Cortex of kidney (tissue), 1 donor: ENCODE results near the gene RRAS2.
"Not testable (repeated sequence)": the region's sequence is repeated elsewhere in the genome, so short reads cannot be mapped to it uniquely, and the experiment has no call there.

Experiments
- DNase-seq: peaks from one replicate; lab custom pipeline; 2025; lab: John Stamatoyannopoulos, UW

The RRAS2 gene

DNA sequence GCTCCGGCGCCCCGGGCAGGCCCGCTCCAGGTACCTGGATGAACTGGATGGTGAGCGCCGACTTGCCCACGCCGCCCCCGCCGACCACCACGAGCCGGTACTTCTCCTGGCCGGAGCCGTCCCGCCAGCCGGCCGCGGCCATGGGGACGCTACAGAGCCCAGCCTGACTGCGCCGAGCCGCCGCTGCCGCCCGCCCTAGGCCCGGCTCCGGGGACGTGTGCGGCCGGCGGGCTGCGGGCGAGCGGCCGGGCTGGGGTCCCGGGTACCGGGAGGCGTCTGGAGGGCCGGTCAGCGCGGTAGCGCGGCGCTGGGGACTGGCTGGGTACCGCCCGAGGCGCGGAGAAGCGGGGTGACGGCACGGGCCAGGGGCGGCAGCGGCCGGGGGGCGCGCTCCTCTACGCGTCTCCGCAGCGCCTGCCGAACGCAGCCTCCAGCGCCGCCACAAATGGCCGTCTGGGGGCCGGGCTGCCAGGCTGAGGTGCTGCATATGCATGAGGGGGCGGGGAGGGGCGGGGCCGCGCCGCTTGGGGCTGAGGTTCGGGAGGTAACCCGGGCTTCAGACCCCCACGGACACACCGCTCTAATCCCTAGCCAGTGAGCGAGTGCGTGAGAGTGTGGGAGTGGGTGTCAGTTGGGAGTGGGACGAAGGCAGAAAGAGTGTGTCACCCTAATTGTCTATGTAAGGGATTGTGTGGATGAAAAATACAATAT, at the start of gene RRAS2:
Gene RRAS2 (minus strand): TSS at position 455 of the 711 bp plus-strand sequence. CDS start 313 bp downstream, at position 142.
- no peak for DNase-seq

DNA sequence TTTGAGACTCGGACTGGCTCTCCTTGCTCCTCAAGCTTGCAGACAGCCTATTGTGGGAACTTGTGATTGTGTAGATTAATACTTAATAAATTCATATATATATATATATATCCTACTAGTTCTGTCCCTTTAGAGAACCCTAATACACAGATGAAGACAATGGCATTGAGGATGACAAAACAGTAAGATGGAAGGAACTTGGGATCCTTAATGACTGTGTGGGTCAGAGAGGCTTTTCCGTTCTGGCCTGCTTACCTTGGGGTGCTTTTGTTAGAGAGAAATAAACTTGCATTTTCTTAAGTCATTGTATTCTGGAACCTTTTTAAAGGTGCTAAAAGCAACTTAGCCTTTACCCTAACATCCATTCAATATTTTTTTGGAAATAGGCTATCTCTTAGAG, 49.6 kb upstream of the RRAS2 start:
- DNase-seq: no peak

DNA sequence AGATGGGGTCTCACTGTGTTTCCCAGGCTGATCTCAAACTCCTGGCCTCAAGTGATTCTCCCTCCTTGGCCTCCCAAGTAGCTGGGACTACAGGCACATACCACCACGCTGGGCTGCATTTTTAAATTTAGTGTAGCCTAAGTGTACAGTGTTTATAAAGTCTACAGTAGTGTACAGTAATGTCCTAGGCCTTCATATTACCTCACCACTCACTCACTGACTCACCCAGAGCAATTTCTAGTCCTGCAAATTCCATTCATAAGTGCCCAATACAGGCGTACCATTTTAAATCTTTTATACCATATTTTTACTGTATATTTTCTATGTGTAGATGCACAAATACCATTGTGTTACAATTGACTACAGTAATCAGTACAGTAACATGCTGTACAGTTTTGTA, 47.1 kb upstream of the RRAS2 start:
- not testable (repeated sequence) for DNase-seq

DNA sequence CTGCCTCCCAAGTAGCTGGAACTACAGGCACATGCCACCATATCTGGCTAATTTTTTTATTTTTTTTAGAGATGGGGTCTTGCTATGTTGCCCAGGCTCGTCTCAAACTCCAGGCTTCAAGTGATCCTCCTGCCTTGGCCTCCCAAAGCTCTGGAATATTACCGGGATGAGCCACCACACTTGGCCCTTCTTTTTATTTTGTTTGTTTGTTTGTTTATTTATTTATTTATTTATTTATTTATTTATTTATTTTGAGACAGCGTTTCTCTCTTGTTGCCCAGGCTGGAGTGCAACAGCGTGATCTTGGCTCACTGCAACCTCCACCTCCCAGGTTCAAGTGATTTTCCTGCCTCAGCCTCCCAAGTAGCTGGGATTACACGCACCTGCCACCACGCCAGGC, 44.5 kb upstream of the RRAS2 start:
- not testable (repeated sequence) for DNase-seq

DNA sequence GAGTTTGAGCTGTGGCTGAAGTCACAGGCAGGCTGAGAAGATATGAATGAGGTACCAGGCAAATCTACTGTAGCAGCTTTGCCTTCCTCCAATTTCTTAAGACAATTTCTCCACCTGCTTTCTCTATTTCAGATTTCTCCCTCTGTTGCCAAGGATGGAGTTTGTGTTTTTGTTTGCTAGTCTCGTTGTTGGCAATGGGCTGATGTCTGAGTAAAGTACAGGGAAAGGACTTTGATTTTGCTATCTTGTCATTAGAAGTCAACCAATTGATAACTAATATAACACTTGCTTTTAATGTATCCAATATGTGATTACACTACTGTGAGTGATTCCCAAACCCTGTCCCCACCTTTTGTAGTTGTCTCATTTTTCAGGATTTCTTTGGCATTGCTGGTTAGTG, 40.1 kb upstream of the RRAS2 start:
- no peak for DNase-seq

DNA sequence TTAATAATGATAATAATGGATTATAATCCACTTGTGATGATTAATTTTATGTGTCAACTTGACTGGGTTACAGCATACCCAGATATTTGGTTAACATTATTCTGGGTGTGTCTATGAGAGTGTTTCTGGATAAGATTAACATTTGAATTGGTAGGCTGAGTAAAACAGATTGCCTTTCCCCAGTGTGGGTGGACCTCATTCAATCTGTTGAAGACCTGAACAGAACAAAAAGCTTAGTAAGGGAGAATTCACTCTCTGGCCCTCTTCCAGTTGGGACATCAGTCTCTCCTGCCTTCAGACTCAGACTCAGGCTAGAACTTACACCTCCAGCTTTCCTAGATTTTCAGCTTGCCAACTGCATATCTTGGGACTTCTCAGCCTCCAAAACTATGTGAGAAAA, 37.3 kb upstream of the RRAS2 start:
- DNase-seq: no peak

DNA sequence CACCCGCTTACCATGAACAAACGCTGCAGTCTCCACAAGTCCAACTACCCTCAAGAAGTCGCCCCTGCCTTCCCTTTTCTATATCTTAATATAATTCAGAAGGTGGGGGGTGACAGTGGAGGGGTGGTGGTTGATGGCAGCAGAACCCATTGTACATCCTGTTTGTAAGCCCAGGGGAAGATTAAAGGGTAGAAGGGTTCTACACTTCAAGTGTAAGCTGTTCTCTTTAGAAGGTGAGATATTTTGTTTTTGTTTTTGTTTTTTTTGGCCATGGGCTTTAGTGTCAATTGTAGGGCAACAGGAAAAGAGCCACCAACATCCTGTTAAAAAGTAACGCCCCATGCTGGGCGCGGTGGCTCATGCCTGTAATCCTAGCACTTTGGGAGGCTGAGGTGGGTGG, 34.9 kb upstream of the RRAS2 start:
- DNase-seq: no peak

DNA sequence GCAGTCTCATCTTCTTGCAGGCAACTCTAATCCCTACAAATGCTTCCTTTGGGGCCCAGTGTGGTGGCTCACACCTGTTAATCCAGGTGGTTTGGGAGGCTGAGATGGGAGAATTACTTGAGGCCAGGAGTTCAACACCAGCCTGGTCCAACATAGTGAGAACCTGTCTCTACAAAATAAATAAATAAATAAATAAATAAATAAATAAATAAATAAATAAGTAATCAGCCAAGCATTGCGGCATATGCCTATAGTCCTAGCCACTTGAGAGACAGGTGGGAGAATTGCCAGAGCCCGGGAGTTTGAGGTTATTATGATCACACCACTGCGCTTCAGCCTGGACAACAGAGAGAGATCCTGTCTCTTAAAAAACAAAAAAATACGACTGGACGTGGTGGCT, 34.1 kb upstream of the RRAS2 start:
- DNase-seq: no peak

DNA sequence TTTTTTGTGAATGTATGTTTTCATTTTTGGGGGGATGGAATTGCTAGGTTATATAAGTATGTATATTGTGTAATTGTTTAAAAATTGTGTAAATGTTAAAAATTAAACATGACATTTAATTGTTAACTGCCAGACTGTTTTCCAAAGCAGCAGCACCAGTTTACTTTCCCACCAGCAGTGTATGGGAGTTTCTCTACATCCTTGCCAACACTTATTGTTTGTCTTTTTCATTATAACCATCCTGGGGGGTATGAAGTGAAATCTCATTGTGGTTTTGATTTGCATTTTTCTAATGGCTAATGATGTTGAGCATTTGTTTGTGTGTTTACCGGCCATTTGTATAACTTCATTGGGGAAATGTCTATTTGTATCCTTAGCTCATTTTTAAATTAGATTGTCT, 31.7 kb upstream of the RRAS2 start:
- DNase-seq: no peak

DNA sequence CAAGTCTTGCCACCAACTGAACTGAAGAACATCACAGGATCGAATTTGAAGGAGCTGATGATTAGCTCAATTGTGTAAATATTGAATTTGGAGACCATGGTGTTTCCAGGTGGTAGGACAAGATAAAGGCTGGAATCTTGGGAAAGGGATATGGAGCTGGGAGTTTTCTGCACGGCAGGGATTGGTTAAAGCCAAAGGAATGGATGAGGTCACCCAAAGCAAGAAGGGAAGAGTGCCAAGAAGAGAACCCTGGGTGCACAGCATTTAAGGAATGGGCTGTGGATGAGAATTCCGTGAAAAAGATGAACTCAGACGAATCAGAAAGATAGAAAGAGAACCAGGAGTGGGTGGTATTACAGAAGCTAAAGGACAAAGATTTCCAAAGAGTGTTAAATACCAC, 29.4 kb upstream of the RRAS2 start:
- no peak for DNase-seq

DNA sequence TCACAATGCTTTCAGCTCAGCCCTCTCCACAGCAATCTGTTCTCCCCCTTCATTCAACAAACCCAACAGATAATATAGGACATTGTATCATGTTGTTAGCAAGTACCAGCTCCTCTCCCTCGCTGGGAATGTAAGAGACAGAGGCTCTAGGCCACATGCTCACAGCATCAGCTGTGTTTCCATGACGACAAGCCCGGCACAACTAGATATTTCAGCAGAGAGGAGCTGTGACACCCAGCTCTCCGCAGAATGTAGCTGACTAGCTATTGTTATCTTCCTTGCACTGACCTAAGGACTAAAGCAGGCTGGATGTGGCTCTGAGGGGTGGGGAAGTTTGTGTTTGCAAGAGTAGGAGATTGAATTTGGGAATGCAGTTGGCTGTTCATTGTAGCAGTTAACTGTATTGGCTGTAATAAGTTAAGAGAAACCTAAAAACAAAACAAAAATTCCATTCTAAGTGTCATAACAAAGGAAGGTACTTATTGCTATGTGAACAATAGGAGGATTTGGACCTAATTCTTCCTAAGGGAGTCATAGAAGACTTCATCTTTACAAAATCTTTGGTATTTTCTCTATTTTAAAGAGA, 28.0 kb upstream of the RRAS2 start:
- DNase-seq: no peak

DNA sequence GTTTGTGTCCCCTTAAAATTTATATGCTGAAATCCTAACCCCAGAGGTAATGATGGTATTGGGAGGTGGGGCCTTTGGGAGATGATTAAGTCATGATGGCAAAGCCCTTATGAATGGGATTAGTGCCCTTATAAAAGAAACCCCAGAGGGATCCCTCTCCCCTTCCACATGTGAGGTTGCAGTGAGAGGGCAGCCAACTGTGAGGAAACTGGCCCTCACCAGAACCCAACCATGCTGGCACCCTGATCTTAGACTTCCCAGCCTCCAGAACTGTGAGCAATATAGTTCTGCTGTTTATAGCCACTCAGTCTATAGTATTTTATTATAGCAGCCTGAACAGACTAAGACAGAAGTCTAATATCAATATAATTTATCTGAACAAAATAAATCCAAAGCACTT, 27.1 kb upstream of the RRAS2 start:
- no peak for DNase-seq

DNA sequence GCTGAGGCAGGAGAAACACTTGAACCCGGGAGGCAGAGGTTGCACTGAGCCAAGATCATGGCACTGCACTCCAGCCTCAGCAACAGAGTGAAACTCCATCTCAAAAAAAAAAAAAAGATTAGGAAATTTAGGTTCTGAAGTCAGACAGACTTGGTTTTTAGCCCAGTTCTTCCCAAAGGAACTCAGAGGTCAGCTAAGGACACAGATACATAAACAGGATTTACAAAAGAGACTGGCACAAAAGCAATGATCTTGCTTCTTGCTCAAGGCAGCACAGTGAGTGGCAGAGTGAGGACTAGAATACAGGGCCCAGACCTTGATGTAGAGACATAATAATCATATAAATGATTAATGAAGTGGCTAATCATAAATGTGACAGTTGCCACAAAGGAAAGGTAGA, 25.4 kb upstream of the RRAS2 start:
- DNase-seq: no peak

DNA sequence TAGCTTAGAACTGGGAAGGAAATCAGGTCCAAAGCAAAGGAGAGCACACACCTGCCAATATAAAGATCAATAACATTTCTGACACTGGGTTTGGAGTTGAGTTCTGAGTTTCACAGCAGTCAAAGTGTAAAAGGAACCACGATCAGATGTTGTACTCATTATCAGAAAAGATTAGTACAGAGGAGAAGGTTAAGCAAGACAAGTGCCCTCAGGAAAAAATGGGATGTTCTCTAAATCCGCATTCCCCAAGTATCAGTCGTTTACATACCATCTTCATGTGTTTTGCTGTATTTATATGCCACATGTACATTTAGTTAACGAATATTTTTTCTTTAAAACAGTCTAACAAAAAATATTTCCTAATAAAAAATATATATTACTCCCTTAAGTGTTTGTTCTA, 23.0 kb upstream of the RRAS2 start:
- no peak for DNase-seq

DNA sequence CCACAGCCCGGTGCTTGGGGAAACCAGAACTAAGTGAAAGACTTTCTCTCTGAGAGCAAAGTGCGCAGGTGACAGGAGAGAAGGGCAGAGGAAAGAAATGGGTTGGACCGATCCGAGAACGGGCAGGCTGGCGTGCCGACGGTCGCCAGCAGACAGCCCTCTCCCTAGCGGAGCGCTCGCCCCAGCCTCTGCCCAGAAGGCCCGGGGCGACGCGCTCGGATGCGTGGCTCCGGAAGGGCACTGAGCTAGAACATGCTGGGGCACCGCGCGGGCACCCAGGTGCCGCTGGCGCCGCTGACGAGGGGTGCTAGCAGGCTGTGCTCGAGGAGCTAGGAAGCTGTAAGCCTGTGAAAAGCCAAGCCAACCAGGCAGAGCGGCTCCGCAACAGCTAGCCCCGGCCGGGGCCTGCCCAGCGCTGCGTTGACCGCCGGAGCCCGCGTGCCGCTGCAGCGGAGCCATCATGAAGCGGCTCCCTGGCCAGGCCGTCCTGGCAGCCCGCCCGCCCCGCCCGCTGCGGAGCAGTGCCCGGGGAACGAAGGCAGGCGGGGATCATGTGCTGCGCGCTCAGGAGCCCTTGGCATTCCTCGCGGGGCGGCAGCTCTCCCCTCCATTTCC, 22.1 kb upstream of the RRAS2 start:
- peak; percentile 16 for DNase-seq

DNA sequence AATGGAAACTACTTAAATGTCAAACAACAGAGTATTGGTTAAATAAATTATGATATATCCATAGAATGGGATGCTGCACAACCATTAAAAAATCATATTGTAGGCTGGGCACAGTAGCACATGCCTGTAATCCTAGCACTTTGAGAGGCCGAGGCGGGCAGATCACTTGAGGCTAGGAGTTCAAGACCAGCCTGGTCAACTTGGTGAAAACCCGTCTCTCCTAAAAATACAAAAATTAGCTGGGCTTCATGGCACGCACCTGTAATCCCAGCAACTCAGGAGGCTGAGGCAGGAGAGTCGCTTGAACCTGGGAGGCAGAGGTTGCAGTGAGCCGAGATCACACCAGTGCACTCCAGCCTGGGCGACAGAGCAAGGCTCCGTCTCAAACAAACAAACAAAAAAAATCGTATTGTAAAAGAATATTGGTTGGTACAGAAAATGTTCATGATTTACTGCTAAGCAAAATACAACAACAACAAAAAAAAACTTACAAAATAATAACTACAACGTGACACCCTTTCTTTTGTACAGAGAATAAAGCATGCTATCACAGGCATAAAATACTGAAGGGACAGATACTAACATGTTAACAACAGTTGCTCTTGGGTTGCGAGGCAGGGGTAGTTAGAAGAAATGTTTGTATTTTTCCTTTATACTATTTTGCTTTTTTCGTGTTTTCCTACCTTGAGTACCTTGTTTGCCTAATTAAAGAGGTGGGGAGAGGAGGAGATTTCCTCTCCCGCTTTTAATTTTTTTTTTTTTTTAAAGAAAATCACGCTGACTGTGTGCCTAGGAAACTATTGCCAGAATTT, 21.3 kb upstream of the RRAS2 start:
- no peak for DNase-seq

DNA sequence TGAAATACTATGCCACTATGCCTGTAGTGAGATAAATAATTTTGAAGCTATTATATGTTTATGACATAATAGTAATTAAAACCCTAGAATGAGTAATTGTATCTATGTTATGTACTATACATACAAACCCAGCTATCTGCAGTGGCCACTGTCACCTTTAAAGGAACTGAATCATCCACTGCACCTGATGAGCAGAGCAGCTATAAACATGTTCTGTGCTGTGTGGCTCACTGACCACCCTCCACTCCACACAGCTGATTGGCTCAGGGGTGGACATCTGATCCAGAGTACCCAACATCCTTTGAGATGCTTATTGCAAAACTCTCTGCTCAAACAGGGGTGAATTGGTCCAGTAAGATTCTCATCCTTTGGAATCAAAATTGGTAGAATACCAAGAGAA, 19.2 kb upstream of the RRAS2 start:
- DNase-seq: no peak

DNA sequence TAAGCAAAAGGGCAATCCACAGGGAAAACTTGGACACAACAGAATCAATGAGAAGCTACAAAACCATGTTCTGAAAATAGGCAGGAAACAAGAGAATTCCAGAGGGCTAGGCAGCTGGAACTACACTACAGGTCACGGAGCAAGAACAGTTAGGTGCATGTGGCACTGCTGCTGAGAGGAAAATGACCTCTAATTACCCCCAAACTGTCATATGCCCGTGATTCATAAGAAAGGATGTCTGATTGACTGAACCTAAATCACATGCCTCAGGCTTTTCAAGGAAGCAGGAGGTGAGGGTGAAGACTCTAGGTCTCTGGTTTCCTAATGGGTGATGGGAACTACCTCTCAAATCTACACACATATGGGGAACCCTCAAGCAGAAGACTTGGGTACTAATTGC, 17.9 kb upstream of the RRAS2 start:
- no peak for DNase-seq

DNA sequence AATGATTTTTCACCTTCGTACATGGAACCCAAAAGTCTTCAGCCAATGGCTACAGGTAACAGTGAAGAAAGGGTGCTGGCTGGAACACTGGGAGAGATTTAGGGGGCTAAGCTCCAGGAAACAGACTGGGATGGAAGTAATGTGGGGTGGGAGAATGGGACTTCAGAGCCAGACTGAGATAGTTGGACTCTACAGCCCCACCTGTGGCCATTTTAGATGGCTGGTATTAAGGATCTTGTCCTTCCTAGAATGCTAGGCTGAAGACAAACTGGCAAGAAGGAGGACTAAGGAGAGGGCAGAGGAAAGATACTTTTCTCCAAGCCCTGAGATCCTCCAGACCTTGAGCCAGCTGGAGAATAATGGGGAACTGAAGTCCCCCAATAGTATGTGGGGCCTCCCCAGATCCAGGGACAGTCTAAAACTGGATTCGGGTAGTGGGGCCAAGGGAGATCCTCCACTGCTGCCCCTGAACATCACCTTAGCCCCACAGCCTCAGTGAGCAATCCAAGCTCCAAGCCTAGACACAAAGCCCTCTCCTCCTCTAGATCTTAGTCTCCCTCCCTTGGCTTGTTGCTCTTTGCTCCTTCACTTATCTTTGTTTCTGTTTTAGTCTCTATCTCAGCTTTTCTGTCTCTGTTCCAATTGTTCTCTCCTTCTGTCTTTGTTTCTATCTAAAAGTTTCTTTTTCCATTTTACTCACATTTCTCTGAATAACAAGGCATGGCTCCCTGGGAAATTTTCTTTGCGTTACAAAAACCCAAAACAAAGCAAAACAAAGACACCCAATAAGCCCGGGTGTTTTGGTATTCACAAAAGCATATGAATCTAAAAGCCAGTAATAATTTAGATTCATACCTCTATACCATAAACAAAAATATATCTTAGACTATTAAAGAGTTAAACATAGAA, 16.2 kb upstream of the RRAS2 start:
- DNase-seq: no peak

DNA sequence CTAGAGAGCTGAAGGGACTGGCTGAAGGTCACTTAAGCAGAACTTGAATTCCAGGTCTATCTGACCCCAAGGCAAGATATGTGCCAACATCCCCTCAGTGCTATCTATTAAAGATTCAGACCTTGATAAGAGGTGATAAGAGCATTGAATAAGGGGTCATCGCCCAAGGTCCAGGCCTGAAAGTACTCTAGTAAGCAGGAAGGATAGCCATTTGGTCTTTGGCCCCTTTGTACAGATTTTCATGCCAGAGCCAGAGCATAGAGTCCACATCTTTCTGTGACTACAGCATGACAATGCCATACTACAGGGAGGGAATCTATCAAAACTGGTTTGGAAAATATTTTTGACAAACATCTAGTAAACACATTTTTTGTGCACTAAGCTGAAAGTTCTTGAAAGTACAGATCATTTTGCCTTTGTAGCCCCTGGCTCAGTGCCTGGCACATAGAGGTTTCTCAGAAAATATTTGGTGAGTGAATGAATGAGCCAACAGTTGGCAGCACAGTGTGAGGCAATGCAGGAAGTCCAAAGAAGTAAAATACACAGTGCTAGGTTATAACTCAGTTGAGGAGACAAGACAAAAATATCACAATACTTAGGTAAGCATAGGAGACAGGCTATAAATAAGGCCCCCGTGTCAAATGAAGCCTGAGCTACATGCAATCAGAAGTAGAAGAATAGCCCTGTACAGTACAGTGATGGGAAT, 15.1 kb upstream of the RRAS2 start:
- no peak for DNase-seq

DNA sequence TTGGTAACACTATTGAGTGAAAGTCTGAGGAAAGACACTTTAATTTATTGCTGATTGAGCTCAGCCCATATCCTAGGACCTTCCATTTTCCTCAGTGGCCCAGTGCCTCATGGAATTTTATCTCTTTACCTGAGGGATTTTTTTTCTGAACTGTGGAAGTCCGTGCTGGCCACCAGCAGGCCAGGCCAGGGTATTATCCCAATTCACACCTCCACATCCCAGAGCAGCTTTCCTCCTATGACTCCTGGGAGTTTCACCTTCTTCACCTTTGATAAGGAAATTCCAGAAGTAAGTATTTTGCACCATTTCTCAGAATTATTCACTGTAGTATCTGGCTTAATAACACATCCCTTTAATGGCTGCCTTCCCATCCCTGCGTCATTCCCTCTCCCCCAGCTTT, 13.0 kb upstream of the RRAS2 start:
- DNase-seq: no peak
